GM13977 (cell line): Measurements from ENCODE around the gene PYDC2.
"Not testable (repeated sequence)": the region's sequence is repeated elsewhere in the genome, so short reads cannot be mapped to it uniquely, and the experiment has no call there.

Source experiments
- DNase-seq: peaks from one replicate; pipeline ENCODE4 v3.0.0; 2012; ENCODE audit warnings: low spot score
- in situ Hi-C: fragments of 300-500 bp; cut with MboI; formaldehyde crosslinking; loops from one replicate; pipeline ENCODE4 v1.12.0; 2022; ENCODE audit warnings: low sequenced_read_pairs, low pct_unique_long_range_greater_than_20kb, mixed read lengths, inconsistent platforms; ENCODE audit not compliant: unreplicated experiment
- TF ChIP-seq, protein P1 (sequence below): IDR thresholded peaks from 2 replicates; pipeline ENCODE4 v1.5.1; 2012; ENCODE audit warnings: mild to moderate bottlenecking, control low read depth; ENCODE audit not compliant: insufficient read depth; ENCODE audit errors: extremely low read depth, missing control alignments

PYDC2 gene

DNA sequence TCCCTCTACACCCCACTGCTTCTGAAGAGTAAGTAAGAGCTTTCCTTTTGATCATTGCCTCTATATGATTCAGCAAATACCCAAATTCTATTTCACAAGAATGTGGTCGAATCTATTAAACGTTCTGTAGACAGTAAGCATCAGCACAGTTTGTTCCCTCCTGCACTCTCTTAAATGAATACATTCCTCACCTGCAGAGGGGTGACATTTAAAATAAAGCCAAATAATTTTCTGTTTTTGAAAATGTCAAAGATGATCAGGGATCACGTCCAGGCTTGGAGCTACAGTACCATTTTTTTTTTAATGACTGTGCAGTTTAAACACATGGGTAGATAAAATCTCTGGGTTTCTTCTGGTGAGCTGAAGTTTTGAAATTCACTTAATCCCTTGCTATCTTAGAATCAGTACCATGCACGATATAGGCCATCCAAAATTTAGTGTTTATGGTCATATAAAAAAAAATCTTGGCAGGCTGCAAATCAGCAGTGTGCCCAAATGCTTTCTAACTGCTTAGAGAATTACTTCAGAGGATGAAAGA lies 12.8 kb downstream of the PYDC2 start:
- TF ChIP-seq, protein P1, sequence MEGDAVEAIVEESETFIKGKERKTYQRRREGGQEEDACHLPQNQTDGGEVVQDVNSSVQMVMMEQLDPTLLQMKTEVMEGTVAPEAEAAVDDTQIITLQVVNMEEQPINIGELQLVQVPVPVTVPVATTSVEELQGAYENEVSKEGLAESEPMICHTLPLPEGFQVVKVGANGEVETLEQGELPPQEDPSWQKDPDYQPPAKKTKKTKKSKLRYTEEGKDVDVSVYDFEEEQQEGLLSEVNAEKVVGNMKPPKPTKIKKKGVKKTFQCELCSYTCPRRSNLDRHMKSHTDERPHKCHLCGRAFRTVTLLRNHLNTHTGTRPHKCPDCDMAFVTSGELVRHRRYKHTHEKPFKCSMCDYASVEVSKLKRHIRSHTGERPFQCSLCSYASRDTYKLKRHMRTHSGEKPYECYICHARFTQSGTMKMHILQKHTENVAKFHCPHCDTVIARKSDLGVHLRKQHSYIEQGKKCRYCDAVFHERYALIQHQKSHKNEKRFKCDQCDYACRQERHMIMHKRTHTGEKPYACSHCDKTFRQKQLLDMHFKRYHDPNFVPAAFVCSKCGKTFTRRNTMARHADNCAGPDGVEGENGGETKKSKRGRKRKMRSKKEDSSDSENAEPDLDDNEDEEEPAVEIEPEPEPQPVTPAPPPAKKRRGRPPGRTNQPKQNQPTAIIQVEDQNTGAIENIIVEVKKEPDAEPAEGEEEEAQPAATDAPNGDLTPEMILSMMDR, result no peak
- in situ Hi-C loops, result no loop called here
- DNase-seq, result no peak

DNA sequence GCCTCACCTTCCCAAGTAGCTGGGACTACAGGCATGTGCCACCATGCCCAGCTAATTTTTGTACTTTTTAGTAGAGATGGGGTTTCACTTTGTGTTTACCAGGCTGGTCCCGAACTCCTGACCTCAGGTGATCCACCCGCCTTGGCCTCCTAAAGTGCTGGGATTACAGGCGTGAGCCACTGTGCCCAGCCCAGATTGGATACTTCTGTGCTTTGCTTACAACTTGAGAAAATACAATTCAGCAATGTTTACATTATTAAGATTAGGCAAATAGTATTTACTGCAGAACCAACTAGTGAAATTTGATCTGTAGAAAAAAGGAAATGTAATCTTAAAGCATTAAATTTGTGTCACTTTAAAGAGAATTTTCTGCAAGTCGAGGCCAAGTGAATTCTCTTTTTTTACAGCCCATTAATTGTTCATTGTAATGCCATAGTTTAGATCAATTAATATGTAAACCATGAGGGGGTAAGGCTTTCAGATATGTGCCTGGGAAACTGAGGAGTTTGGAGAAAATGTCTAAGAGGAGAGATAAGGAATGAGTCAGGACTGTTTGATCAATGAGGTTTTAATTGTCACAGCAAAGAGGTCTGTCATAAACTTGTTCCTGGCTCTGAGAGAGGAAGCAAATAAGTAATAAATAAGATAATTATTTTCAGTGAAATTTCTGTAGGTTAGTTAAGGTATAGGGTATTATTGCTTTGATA lies 15.3 kb downstream of the PYDC2 start:
- in situ Hi-C loops, result no loop called here
- TF ChIP-seq, protein P1, result no peak
- no peak for DNase-seq

DNA sequence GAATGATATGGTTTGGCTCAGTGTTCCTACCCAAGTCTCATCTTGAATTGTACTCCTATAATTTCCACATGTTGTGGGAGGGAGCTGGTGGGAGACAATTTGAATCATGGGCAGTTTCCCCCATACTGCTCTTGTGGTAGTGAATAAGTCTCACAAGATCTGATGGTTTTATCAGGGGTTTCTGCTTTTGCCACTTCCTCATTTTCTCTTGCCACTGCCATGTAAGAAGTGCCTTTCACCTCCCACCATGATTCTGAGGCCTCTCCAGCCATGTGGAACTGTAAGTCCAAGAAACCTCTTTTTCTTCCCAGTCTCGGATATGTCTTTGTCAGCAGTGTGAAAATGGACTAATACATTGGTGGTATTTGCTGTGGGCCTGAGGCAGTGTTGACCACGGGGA lies 23.0 kb downstream of the PYDC2 start:
- in situ Hi-C loops, DNase-seq: not testable (repeated sequence)

DNA sequence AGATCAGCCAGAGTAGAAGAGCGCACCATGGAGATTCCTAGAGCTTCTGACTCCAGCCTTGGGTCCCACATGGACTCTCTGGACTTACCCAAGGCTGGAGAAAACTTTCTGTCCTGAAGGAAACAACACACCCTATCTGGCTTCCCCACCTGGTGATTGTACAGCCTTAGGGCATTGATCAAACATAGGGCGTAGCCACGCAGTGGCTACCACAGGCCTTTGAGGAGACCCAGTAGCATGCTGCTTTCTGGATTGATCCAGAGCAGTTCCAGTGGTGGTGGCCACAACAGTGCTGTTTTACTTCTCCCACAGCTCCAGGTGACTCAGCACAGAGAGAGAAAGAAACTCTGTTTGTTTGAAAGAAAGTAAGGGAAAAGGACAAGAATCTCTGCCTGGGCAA lies 23.5 kb downstream of the PYDC2 start:
- in situ Hi-C loops, result no loop called here
- TF ChIP-seq, protein P1, result no peak

DNA sequence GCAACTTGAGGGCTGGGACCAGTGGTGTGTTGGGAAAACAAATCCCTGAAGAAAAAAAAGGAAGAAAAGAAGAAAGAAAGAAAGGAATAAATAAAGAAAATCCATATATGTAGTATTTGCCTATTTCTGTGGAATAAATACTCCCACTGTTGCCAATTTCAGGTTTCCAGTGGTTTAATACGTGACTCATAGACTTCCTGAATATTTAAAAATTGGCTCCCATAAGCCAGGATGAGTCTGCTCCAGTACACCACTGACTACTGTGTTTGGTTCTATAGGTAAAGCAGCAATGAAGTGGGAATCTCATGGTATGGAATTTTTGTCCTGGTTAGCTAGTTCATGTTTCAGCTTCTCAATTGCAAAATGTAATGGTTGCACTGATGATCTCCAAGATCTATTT lies 31.6 kb downstream of the PYDC2 start:
- TF ChIP-seq, protein P1, result no peak
- in situ Hi-C loops, result no loop called here
- DNase-seq, result no peak

More for the DNA sequence above, 23.5 kb downstream of the PYDC2 start:
- no peak for DNase-seq

DNA sequence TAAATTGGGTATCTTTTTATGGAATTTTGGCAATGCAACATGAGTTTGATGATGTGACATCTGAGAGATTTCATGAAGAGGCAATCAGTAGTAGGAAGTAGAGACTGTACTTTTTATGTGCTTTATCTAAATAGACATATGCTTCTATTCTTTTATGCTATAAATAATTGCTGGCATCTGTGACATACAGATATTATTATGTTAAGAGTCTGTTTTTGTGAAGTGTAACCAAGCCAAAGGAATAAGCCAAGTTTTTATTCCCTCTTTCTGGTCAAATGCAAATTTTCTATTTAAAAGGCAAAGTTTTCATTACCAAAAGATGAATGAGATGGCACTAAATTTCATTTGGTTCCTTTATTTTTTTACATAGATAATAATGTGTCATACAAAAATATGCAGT lies 32.4 kb downstream of the PYDC2 start:
- TF ChIP-seq, protein P1, result no peak
- in situ Hi-C loops, result no loop called here
- DNase-seq, result no peak

DNA sequence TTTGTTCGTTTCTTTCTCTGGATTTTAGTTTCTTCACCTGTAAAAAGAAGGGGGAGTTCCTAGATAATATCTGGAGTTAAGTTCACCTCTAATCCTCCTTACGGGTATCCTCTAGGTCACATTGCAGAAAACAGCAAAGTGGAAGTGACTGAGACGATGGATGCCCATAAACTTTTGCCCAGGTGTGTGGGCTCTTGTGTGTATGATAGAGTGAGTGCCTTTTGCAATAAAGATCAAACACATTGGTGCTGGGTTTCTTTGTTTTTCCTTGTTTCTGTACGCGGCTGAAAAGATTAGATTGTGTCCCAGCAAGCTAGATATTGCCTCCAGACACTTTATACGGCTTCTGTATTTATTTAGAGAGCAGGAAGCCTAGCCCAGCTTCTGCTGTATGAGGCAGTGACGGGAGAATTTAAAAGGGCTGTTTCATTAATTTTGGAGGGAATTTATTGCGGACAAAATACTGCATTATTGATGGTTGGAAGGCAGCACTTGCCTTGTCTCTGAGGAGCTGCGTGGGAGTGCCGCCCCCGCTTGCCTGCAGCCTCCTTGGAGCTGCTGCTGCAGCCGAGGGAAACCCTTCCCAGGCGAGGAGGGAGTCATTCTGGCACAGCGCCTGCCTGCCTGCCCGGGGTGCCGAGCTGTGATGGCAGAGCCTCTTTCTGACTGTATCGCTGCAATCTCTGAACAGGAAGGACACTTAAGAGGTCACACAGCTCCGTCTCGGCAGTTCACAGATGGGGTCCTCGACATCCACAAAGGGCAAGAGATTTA lies 38.5 kb downstream of the PYDC2 start:
- in situ Hi-C loops, result no loop called here
- TF ChIP-seq, protein P1, result no peak

More for the DNA sequence above, 38.5 kb downstream of the PYDC2 start:
- no peak for DNase-seq
